GM12801 (cell line): ENCODE results near the gene STXBP5L.

Experiments
- TF ChIP-seq, protein P1 (sequence below): IDR thresholded peaks from one replicate; pipeline ENCODE4 v1.5.1; 2011; ENCODE audit warnings: control low read depth; ENCODE audit not compliant: insufficient read length; ENCODE audit errors: extremely low read depth

Gene STXBP5L

DNA sequence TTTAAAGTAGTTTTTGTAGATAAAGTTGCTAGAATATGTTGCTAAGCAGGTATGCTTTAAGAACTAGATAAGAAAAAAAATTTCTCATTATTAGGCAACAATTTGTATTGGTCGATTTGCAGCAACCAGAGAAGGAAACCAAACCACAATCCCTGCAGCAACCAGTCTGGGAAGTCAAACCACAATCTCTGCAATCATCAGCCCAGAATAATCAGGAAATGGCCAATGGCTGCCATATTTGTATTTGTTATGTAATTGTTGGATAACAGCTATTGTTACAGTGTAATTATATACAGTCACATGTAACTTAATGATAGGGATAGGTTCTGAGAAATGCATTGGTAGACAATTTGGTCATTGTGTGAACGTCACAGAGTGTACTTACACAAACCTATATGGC, 23.6 kb downstream of the STXBP5L start:
- TF ChIP-seq, protein P1, sequence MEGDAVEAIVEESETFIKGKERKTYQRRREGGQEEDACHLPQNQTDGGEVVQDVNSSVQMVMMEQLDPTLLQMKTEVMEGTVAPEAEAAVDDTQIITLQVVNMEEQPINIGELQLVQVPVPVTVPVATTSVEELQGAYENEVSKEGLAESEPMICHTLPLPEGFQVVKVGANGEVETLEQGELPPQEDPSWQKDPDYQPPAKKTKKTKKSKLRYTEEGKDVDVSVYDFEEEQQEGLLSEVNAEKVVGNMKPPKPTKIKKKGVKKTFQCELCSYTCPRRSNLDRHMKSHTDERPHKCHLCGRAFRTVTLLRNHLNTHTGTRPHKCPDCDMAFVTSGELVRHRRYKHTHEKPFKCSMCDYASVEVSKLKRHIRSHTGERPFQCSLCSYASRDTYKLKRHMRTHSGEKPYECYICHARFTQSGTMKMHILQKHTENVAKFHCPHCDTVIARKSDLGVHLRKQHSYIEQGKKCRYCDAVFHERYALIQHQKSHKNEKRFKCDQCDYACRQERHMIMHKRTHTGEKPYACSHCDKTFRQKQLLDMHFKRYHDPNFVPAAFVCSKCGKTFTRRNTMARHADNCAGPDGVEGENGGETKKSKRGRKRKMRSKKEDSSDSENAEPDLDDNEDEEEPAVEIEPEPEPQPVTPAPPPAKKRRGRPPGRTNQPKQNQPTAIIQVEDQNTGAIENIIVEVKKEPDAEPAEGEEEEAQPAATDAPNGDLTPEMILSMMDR: no peak

DNA sequence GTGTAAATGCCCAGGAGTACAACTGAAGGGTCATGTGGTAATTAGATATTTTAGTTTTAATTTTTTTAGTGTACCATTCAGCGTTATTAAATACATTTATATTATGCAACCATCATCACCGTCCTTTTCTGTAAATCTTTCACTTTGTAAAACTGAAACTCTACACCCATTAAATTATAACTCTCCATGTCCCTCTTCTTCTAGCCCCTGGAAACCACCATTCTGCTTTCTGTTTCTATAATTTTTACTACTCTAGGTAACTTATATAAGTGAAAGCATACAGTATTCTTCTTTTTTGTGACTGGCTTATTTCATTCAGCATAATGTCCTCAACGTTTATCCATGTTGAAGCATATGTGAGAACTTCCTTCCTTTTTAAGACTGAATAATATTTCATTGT, 48.1 kb downstream of the STXBP5L start:
- TF ChIP-seq, protein P1: no peak

DNA sequence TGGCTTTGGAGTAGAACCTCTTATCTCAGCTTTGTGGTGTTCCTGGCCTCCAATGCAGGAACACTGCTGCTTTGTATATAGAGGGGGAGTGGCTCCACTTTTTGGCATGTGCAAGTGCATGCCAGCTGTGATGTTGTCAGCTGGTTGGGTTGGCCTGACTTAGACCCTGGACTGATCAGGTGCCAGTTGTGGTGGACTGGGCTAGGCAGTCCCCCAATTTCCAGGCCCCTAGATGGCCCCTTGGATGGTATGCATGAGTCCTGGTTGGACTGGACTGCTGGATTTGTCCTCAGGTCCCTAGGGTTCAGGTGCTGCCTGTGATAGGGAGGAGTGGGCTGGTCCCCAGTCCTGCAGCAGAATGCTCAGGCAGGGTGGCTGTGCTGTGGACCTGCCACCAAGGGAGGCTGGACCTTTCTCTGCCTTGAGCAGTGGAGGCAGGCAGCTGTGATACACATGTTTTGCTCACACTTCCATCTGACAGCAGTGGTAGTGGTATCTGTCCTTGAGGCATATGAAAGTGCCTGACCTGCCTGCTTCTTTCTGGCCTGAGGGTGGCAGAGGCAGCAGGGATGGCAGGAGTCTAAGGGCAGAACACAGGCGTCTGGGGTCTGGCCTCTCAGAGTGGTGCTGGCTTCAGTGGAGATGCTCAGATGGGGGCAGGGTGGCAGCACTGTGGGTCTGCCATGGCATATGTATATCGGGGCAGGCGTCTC, 74.8 kb downstream of the STXBP5L start:
- TF ChIP-seq, protein P1: no peak

DNA sequence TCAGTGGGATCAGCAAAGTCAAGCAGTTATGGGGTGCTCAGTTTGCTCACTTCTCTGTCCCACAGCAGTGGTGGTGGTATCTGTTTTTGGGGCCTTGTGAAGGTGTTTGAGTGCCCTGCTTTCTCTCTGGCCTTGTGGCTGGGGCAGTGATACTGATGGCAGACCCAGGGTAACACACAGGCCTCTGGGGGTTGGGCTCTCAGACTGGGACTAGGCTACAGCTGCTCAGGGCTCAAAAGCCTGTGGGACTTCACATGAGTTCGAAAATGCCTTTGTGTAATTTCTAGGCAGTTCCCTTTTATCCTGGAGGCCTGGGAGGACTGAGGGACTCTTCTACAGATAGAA, 75.3 kb downstream of the STXBP5L start:
- TF ChIP-seq, protein P1: no peak

DNA sequence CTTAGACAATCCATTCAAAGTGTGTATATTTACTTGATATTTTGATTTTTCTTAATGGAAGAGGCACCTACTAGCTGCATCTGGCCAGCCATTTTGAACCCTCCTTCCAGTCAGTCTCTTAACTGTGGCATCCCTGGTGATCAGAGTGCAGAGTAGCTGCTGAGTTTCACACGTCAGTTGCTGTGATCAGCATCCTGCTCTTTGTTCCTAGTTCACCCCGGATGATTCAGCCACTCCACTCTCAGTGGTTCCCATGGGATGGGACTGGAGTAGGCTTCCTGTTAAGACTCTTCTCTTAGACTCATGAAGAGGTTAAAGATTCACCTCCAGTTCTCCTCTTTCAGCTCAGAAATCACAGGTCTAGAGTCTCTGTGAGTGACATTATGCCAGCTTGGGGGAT, 75.8 kb downstream of the STXBP5L start:
- TF ChIP-seq, protein P1: no peak

DNA sequence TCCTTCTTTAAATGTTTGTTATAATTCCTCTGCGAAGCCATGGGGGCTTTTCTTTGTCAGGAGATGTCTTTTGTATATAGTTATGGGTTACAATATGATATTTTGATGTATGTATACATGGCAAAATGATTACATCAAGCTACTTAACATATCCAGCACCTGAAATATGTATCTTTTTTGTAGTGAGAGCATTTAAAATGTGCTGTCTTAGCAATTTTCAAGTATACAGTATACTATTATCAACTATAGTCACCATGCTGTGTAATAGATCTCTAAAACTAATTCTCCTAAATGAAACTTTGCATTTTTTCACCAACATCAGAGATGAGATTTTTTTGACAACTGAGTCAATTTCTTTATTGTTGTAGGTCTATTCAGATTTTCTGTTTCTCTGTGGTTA, 77.2 kb downstream of the STXBP5L start:
- TF ChIP-seq, protein P1: no peak

DNA sequence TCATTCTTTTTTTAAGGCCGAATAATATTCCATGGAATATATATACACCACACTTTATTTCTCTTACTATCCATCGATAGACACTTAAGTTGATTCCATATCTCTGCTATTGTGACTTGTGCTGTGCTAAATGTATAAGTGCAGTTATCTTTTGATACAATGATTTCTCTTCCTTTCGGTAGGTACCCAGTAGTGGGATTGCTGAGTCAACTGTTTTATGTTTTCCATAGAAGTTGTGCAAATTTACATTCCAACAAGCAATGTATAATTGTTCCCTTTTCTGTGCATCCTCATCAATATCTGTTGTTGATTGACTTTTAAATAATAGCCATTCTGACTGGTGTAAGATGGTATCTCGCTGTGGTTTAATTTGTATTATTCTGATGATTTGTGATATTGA, 81.0 kb downstream of the STXBP5L start:
- TF ChIP-seq, protein P1: no peak
